Activated B cell treated with CpG ODN at 0.5 μM for 24 hours (primary cell): ENCODE data around the gene GMIP. TPM values are rescaled to one million over a fixed set of nuclear protein-coding genes. Genes with fewer than 3 reads are reported as not detected.

ENCODE experiments used
- ATAC-seq: fragments of 200-7000 bp; cut with Tn5 transposase; one replicate; pipeline ENCODE4 v1.10.0; 2021; ENCODE audit warnings: low read depth, mild to moderate bottlenecking, moderate library complexity
- CTCF ChIA-PET: fragments of 350-600 bp; sonication (Branson Sonifier 250); formaldehyde crosslinking; loops from one replicate; lab custom pipeline; 2021; ENCODE audit warnings: antibody characterized with exemption; lab: Charles Lee
- POLR2A ChIA-PET: fragments of 350-600 bp; sonication (Branson Sonifier 250); formaldehyde crosslinking; loops from one replicate; lab custom pipeline; 2021; ENCODE audit warnings: antibody characterized with exemption; lab: Charles Lee
- DNase-seq: peaks from one replicate; pipeline ENCODE4 v3.0.0; 2022
- H3K27ac Mint-ChIP-seq: one replicate; pipeline ENCODE4 v1.8.0; 2020; ENCODE audit warnings: mixed read lengths
- H3K27me3 Mint-ChIP-seq: one replicate; pipeline ENCODE4 v1.8.0; 2021; ENCODE audit warnings: mixed read lengths
- H3K36me3 Mint-ChIP-seq: one replicate; pipeline ENCODE4 v1.8.0; 2021; ENCODE audit warnings: low read depth, mixed read lengths
- H3K4me1 Mint-ChIP-seq: one replicate; pipeline ENCODE4 v1.8.0; 2021; ENCODE audit warnings: mixed read lengths
- H3K4me3 Mint-ChIP-seq: one replicate; pipeline ENCODE4 v1.8.0; 2020; ENCODE audit warnings: mild to moderate bottlenecking, mixed read lengths
- H3K9me3 Mint-ChIP-seq: one replicate; pipeline ENCODE4 v1.8.0; 2020; ENCODE audit warnings: mixed read lengths
- CTCF ChIP-seq: fragments of 200-600 bp; IDR thresholded peaks from one replicate; pipeline ENCODE4 v1.8.0; 2022; ENCODE audit warnings: antibody characterized with exemption, mild to moderate bottlenecking
- intact Hi-C: fragments of 100-400 bp; cut with micrococcal nuclease; formaldehyde crosslinking; loops from one replicate; pipeline ENCODE4 v1.15.1; 2024
- total RNA-seq: library from RNA; stranded (reverse); gene quantifications from 2 replicates; pipeline ENCODE4 v1.2.3, GENCODE V29; 2022

The GMIP gene
- total RNA-seq, 1 donor from 2014 or later, result 129 TPM

GRCh38 chr19:19654441-19654840 lies 11.0 kb upstream of the GMIP start:
- Mint-ChIP-seq H3K27me3 (no peaks in the 10 kb centered on the region), H3K36me3 (peaks cover 90% of the 10 kb centered on the region), H3K4me3 (no peak overlapping the region), H3K4me1 (peaks cover 4% of the 10 kb centered on the region), H3K9me3 (no peaks in the 10 kb centered on the region), H3K27ac (no peak overlapping the region)
- DNase-seq, result no peak
- intact Hi-C loops, result no loop called here
- TF ChIP-seq CTCF, result no peak
- ChIA-PET CTCF (interaction anchor here (0.9 kb wide), 1 partner anchor 16 kb away, joined by 3 read pairs; no protein-coding TSS in a partner anchor), POLR2A (interaction anchor here (0.6 kb wide), 1 partner anchor 1555 kb away, joined by 5 read pairs; no protein-coding TSS in a partner anchor)
- no peak for ATAC-seq

- Mint-ChIP-seq H3K4me1 (peaks cover 4% of the 10 kb centered on the region), H3K27me3 (no peaks in the 10 kb centered on the region), H3K36me3 (peaks cover 90% of the 10 kb centered on the region), H3K27ac (no peak overlapping the region), H3K4me3 (no peak overlapping the region), H3K9me3 (no peaks in the 10 kb centered on the region)
- CTCF ChIA-PET, result interaction anchor here (1.4 kb wide), 1 partner anchor 121 kb away, joined by 3 read pairs; no protein-coding TSS in a partner anchor
- intact Hi-C loops, result no loop called here
- DNase-seq, result no peak
- no peak for ATAC-seq
- POLR2A ChIA-PET, result interaction anchor here (1.2 kb wide), 1 partner anchor 8 kb away, joined by 4 read pairs; no protein-coding TSS in a partner anchor
- TF ChIP-seq CTCF, result no peak
Measured at GRCh38 chr19:19653597-19654147, 10.2 kb upstream of the GMIP start.

- peaks cover 88% of the 10 kb centered on the region for H3K36me3 Mint-ChIP-seq
- H3K27me3 Mint-ChIP-seq, result no peaks in the 10 kb centered on the region
- H3K9me3 Mint-ChIP-seq, result no peaks in the 10 kb centered on the region
- ChIA-PET CTCF (interaction anchor here (1.4 kb wide), 1 partner anchor 120 kb away, joined by 3 read pairs; no protein-coding TSS in a partner anchor), POLR2A (interaction anchor here (0.6 to 1.2 kb wide), 2 partner anchors 9 to 65 kb away, joined by 4 to 5 read pairs; no protein-coding TSS in a partner anchor)
- no peak for TF ChIP-seq CTCF
- no peak overlapping the region for H3K4me3 Mint-ChIP-seq
- H3K4me1 Mint-ChIP-seq, result no peaks in the 10 kb centered on the region
- DNase-seq (no peak), ATAC-seq (no peak)
- intact Hi-C loops, result no loop called here
- no peak overlapping the region for H3K27ac Mint-ChIP-seq
Measured at GRCh38 chr19:19652482-19653295, 9.2 kb upstream of the GMIP start.

GRCh38 chr19:19651076-19651475 lies 7.6 kb upstream of the GMIP start:
- Mint-ChIP-seq H3K36me3 (peaks cover 88% of the 10 kb centered on the region), H3K4me3 (no peak overlapping the region), H3K9me3 (no peaks in the 10 kb centered on the region), H3K4me1 (no peaks in the 10 kb centered on the region), H3K27ac (no peak overlapping the region), H3K27me3 (no peaks in the 10 kb centered on the region)
- DNase-seq (no peak), ATAC-seq (no peak)
- no peak for TF ChIP-seq CTCF
- ChIA-PET CTCF (interaction anchor here (1.9 kb wide), 1 partner anchor 119 kb away, joined by 10 read pairs; no protein-coding TSS in a partner anchor), POLR2A (interaction anchor here (0.7 to 1.7 kb wide), 2 partner anchors 11 to 18 kb away, joined by 3 to 6 read pairs; no protein-coding TSS in a partner anchor)
- intact Hi-C loops, result no loop called here

GRCh38 chr19:19650331-19650730 lies 6.9 kb upstream of the GMIP start:
- Mint-ChIP-seq H3K36me3 (peaks cover 89% of the 10 kb centered on the region), H3K27me3 (no peaks in the 10 kb centered on the region), H3K4me3 (no peak overlapping the region), H3K9me3 (no peaks in the 10 kb centered on the region), H3K27ac (no peak overlapping the region), H3K4me1 (no peaks in the 10 kb centered on the region)
- CTCF ChIA-PET, result interaction anchor here (1.9 kb wide), 1 partner anchor 118 kb away, joined by 10 read pairs; no protein-coding TSS in a partner anchor
- no peak for DNase-seq
- TF ChIP-seq CTCF, result no peak
- POLR2A ChIA-PET, result interaction anchor here (0.7 to 1.7 kb wide), 2 partner anchors 12 to 19 kb away, joined by 3 to 6 read pairs; no protein-coding TSS in a partner anchor
- no peak for ATAC-seq
- intact Hi-C loops, result no loop called here
